NCI-H446 (cell line): ENCODE measurements around the gene TEAD1.

ENCODE experiments used
- DNase-seq, 2 experiments: peaks; one replicate each; lab custom pipeline; 2025; lab: John Stamatoyannopoulos, UW

Gene TEAD1

GRCh38 chr11:12897867-12898266 lies 223.6 kb downstream of the TEAD1 start:
- DNase-seq, result no peak

- DNase-seq, result peak in 1 of 2 experiments; percentile 17
Observed at GRCh38 chr11:12900496-12900895, 226.3 kb downstream of the TEAD1 start.

- no peak for DNase-seq
Observed at GRCh38 chr11:12901272-12901671, 227.1 kb downstream of the TEAD1 start.

GRCh38 chr11:12901874-12902481 lies 227.8 kb downstream of the TEAD1 start:
- no peak for DNase-seq

GRCh38 chr11:12902791-12903486 lies 228.7 kb downstream of the TEAD1 start:
- DNase-seq, result no peak

GRCh38 chr11:12905435-12905834 lies 231.2 kb downstream of the TEAD1 start:
- DNase-seq, result no peak

- DNase-seq, result no peak
Observed at GRCh38 chr11:12906501-12906900, 232.3 kb downstream of the TEAD1 start.

GRCh38 chr11:12909879-12910278 lies 235.7 kb downstream of the TEAD1 start:
- DNase-seq, result no peak

GRCh38 chr11:12914400-12914912 lies 240.2 kb downstream of the TEAD1 start:
- peak; percentile 90 to 98 for DNase-seq

- peak in 1 of 2 experiments; percentile 41 for DNase-seq
Observed at GRCh38 chr11:12915093-12915492, 240.9 kb downstream of the TEAD1 start.

GRCh38 chr11:12917822-12918221 lies 243.6 kb downstream of the TEAD1 start:
- DNase-seq, result no peak

GRCh38 chr11:12918667-12919066 lies 244.4 kb downstream of the TEAD1 start:
- no peak for DNase-seq

- no peak for DNase-seq
Observed at GRCh38 chr11:12922418-12922817, 248.2 kb downstream of the TEAD1 start.

GRCh38 chr11:12922980-12923507 lies 248.8 kb downstream of the TEAD1 start:
- no peak for DNase-seq

- no peak for DNase-seq
Observed at GRCh38 chr11:12924650-12925049, 250.4 kb downstream of the TEAD1 start.

GRCh38 chr11:12925520-12925919 lies 251.3 kb downstream of the TEAD1 start:
- no peak for DNase-seq

GRCh38 chr11:12927221-12927620 lies 253.0 kb downstream of the TEAD1 start:
- no peak for DNase-seq

GRCh38 chr11:12927886-12928285 lies 253.7 kb downstream of the TEAD1 start:
- no peak for DNase-seq

- DNase-seq, result no peak
Observed at GRCh38 chr11:12930850-12931249, 256.6 kb downstream of the TEAD1 start.

- DNase-seq, result no peak
Observed at GRCh38 chr11:12932485-12932884, 258.3 kb downstream of the TEAD1 start.

GRCh38 chr11:12936200-12936599 lies 262.0 kb downstream of the TEAD1 start:
- DNase-seq, result no peak

GRCh38 chr11:12938590-12939247 lies 264.5 kb downstream of the TEAD1 start:
- DNase-seq, result no peak

- DNase-seq, result no peak
Observed at GRCh38 chr11:12941671-12942070, 267.4 kb downstream of the TEAD1 start.
